Esophagus (tissue), 2 donors: Measurements from ENCODE around the gene POMT1. TPM values are rescaled to one million over a fixed set of nuclear protein-coding genes. Genes with fewer than 3 reads are reported as not detected.

ENCODE experiments used
- H3K27ac ChIP-seq, 2 donors: one replicate each; pipeline ENCODE4 v1.5.1; 2013; ENCODE audit warnings: low read depth in 2 of 2, mild to moderate bottlenecking in 2 of 2, inconsistent platforms in 1 of 2, low read length in 1 of 2, moderate library complexity in 1 of 2
- H3K27me3 ChIP-seq, 2 donors: one replicate each; pipeline ENCODE4 v1.6.1; 2013; ENCODE audit warnings: low read length in 2 of 2, control low read depth in 1 of 2, mild to moderate bottlenecking in 1 of 2; ENCODE audit not compliant: insufficient read depth in 2 of 2, control insufficient read depth in 1 of 2
- H3K36me3 ChIP-seq, 2 donors: one replicate each; pipeline ENCODE4 v1.6.1; 2013; ENCODE audit warnings: low read length in 1 of 2; ENCODE audit not compliant: control insufficient read depth in 2 of 2, insufficient read depth in 2 of 2
- H3K4me1 ChIP-seq, 2 donors: one replicate each; pipeline ENCODE4 v1.6.1; 2013; ENCODE audit warnings: low read length in 1 of 2; ENCODE audit not compliant: control insufficient read depth in 2 of 2, insufficient read depth in 2 of 2
- H3K4me3 ChIP-seq, 2 donors: one replicate each; pipeline ENCODE4 v1.5.1; 2013; ENCODE audit warnings: low read length in 2 of 2, mild to moderate bottlenecking in 2 of 2, low read depth in 1 of 2, moderate library complexity in 1 of 2
- H3K9me3 ChIP-seq, 2 donors: one replicate each; pipeline ENCODE4 v1.6.1; 2013; ENCODE audit warnings: mild to moderate bottlenecking in 2 of 2, low read depth in 1 of 2, low read length in 1 of 2, moderate library complexity in 1 of 2; ENCODE audit not compliant: control insufficient read depth in 2 of 2, insufficient read depth in 1 of 2
- WGBS, 2 donors: extraction: QIAGEN DNeasy Blood & Tissue Kit; methylation state at CpG; one replicate each; pipeline ENCODE4 v1.1.7; 2013; 5-methylcytosine and 5-hydroxymethylcytosine counted together
- polyA plus RNA-seq, 2 donors: library from polyadenylated mRNA; stranded (reverse); fragments of 200-250 nt; gene quantifications; one replicate each; pipeline ENCODE4 v1.2.3, GENCODE V29; 2013
- donor health status: healthy with polysubstance abuse.
- donor health status: Bipolar disorder and iron deficiency.

POMT1 gene
- polyA plus RNA-seq, 2 donors: 11.5 to 18.2 TPM

DNA sequence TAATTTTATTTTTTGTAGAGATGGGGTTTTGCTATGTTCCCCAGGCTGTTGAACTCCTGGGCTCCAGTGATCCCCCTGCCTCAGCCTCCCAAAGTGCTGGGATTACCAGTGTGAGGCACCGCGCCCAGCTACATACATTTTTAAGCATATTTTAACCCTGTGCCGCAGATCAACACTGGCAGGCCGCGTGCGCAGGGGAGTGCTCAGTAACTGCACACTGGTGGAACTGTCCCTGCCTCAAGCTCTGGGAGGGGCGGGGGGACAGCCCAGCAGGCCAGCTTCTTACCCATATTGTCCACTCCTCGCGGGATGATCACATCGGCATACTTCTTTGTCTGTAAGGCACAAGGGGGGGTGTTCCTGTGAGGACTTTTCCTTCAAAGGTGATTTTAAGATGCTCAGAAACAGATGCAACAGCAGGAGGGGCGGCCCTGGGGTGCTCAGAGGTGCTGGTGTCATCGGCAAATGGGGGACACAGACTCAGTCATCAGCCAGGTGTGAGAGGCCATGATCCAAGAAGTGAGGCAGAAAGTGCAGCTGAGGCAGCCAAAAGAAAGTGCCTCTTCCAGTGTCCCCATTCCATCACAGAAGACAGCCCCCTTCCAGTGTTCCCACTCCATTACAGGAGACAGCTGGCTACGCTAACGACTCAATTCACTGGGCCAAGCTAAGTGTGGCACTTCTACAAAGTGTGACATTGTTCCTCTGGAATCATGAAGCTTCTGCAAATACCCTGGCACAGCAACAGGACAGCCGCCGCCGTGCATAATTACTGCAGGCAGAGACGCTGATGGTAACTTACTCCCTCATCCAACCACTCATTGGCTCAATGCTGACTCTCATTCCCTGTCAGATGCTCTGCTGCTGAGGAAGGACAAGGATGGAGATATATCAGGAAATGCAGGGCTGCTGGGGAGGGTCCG is 23.2 kb downstream of the POMT1 start:
- no peaks in the 10 kb centered on the region for H3K9me3 ChIP-seq
- 88 to 91% methylated on average over 19 of the region's 19 CpGs for WGBS, 2 donors
- peaks cover 5 to 9% of the 10 kb centered on the region in 2 donors for H3K4me1 ChIP-seq
- H3K36me3 ChIP-seq: peaks cover 22 to 58% of the 10 kb centered on the region in 2 donors
- H3K27ac ChIP-seq: no peak overlapping the region
- H3K27me3 ChIP-seq: no peaks in the 10 kb centered on the region
- no peak overlapping the region for H3K4me3 ChIP-seq

GRCh38 chr9:131528186-131528585 is 25.5 kb downstream of the POMT1 start:
- Histone ChIP-seq H3K36me3 (peaks cover 19 to 39% of the 10 kb centered on the region in 2 donors), H3K4me3 (no peak overlapping the region), H3K9me3 (no peaks in the 10 kb centered on the region), H3K4me1 (peaks cover 5 to 9% of the 10 kb centered on the region in 2 donors), H3K27ac (no peak overlapping the region), H3K27me3 (no peaks in the 10 kb centered on the region)
- WGBS, 2 donors: 87 to 93% methylated on average over 7 of the region's 7 CpGs

- WGBS, 2 donors: 96 to 97% methylated on average over 35 of the region's 35 CpGs
- peaks cover 19 to 31% of the 10 kb centered on the region in 2 donors for H3K36me3 ChIP-seq
- H3K4me1 ChIP-seq: peaks cover 5 to 9% of the 10 kb centered on the region in 2 donors
These were observed 26.3 kb downstream of the POMT1 start for GRCh38 chr9:131528886-131529505.

DNA sequence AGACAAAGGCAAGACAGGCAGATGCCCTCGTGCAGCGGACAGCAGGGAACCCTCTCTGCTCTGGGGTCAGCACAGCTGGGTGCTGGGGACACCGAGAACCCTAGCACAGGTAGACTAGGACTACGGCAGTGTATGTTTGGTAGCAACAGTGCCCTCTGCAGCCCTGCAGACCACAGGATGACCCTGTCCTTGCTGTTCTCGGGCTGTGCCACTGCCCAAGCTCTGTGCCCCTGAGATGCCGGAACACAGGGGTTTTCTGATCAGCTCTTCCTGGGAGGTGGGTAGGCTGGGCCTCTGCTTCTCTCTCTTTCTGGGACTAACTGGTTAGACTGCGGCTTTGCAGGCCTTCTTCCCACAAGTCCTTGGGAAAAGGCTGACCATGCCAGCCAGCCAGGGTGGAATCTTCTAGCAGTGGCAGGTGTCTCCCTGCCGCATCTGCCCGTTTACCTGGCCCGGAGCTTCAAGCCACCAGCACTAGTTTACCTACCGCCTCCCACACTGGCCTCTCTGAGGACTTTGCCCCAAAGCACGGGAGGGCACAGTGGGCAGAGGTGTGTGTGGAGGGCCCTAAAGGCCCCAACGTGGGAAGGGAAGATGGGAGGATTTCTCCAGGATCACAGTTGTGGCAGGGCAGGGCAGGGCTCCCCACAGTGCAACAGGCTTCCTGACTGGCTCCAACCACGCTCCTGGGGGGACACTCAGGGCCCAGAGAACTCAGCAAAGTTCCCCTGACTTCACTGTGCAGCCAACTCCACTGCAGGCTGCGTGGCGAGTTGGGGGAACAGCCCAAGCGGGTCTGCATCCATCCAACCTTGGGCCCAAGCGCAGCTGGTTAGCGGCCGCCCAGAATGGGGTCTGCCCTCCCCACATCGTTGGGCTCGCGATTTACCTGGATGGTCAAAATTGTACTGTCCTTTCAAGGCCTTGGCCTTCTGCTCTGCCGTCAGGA is 27.2 kb downstream of the POMT1 start:
- 55 to 57% methylated on average over 24 of the region's 24 CpGs for WGBS, 2 donors

More at GRCh38 chr9:131528886-131529505, 26.3 kb downstream of the POMT1 start:
- Histone ChIP-seq H3K4me3 (no peak overlapping the region), H3K9me3 (no peaks in the 10 kb centered on the region), H3K27me3 (no peaks in the 10 kb centered on the region), H3K27ac (no peak overlapping the region)

GRCh38 chr9:131530546-131530919 is 27.8 kb downstream of the POMT1 start:
- 2 to 4% methylated on average over 17 to 29 of the region's 29 CpGs for WGBS, 2 donors
- Histone ChIP-seq H3K27ac (peak overlapping the region; percentile 45 to 79), H3K9me3 (no peaks in the 10 kb centered on the region), H3K27me3 (no peaks in the 10 kb centered on the region), H3K4me3 (peak overlapping the region; percentile 91 to 98), H3K4me1 (peaks cover 5 to 9% of the 10 kb centered on the region in 2 donors), H3K36me3 (peaks cover 14 to 20% of the 10 kb centered on the region in 2 donors)

More for the DNA sequence above, 27.2 kb downstream of the POMT1 start:
- peaks cover 17 to 24% of the 10 kb centered on the region in 2 donors for H3K36me3 ChIP-seq
- no peaks in the 10 kb centered on the region for H3K27me3 ChIP-seq
- peaks cover 5 to 9% of the 10 kb centered on the region in 2 donors for H3K4me1 ChIP-seq
- no peaks in the 10 kb centered on the region for H3K9me3 ChIP-seq
- H3K4me3 ChIP-seq: peak overlapping the region; percentile 91 to 98
- H3K27ac ChIP-seq: no peak overlapping the region

GRCh38 chr9:131530920-131531832 is 28.5 kb downstream of the POMT1 start, which contains the start of gene UCK1:
Gene UCK1 (minus strand): TSS chr9:131531263. CDS start chr9:131531174, 89 bp downstream.
- Histone ChIP-seq H3K27me3 (no peaks in the 10 kb centered on the region), H3K27ac (peak within 1 kb of the TSS; percentile 78 to 79), H3K4me3 (peak within 1 kb of the TSS; percentile 91 to 98), H3K4me1 (peaks cover 5 to 9% of the 10 kb centered on the region in 2 donors), H3K36me3 (peaks cover 11 to 15% of the 10 kb centered on the region in 2 donors), H3K9me3 (no peaks in the 10 kb centered on the region)
- WGBS, 2 donors: 7 to 12% methylated on average over 72 to 103 of the region's 103 CpGs

DNA sequence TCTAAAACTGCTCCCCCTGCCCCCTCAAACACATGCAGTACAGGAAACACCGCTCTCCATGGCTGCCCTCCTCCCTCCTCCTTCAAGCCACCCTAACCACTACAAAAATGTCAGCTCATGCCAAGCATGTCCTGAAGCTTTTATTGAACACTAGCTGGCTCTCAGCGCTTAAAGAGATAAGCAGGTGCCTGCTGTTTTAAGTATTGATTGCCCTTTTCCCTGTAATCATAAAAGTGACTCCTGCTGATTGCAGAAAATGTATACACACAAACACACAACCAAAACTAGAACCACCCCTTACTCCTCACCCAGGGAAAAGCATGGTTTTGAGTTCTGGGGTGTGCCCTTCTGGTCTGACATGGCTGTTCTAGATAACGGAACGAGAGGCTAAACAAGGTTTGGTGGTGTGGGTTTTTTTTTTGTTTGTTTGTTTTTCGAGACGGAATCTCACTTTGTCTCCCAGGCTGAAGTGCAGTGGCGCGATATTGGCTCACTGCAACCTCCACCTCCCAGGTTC is 32.1 kb downstream of the POMT1 start:
- H3K4me1 ChIP-seq: peaks cover 5 to 7% of the 10 kb centered on the region in 2 donors
- H3K9me3 ChIP-seq: no peaks in the 10 kb centered on the region
- 42 to 55% methylated on average over 8 of the region's 8 CpGs for WGBS, 2 donors
- H3K27me3 ChIP-seq: no peaks in the 10 kb centered on the region
- no peak overlapping the region for H3K4me3 ChIP-seq
- H3K36me3 ChIP-seq: no peaks in the 10 kb centered on the region
- no peak overlapping the region for H3K27ac ChIP-seq

DNA sequence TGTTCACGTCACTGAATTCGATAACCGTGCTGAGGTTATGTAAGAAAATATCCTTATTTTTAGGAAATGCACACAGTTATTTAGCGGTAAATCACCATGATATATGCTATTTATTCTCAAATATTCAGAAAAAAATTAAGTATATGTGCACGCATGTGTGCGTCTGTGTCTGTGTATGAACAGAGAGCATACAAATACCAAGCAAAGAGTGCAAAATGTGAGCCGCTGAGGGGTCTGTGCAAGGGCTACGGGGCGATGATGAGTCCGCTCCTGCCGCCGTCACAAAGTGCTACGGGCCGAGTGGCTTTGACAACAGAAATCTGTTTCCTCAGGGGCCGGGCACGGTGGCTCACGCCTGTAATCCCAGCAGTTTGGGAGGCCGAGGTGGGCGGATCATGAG is 35.2 kb downstream of the POMT1 start:
- no peaks in the 10 kb centered on the region for H3K4me1 ChIP-seq
- no peaks in the 10 kb centered on the region for H3K9me3 ChIP-seq
- no peak overlapping the region for H3K27ac ChIP-seq
- WGBS, 2 donors: 96% methylated on average over 19 of the region's 19 CpGs
- no peak overlapping the region for H3K4me3 ChIP-seq
- H3K27me3 ChIP-seq: no peaks in the 10 kb centered on the region
- no peaks in the 10 kb centered on the region for H3K36me3 ChIP-seq
